Right lobe of liver (tissue), 4 donors: ENCODE measurements around the gene SMYD1.

Source experiments
- CTCF ChIP-seq, 4 donors: fragments of 200-600 bp in 3 of 4; fragments of 450-650 bp in 1 of 4; IDR thresholded peaks; one replicate each; pipeline versions ENCODE4 v1.5.1 to v1.8.0; 2016 to 2022; ENCODE audit warnings: antibody characterized with exemption in 4 of 4, mild to moderate bottlenecking in 2 of 4
- POLR2A ChIP-seq: fragments of 450-650 bp; IDR thresholded peaks from one replicate; pipeline ENCODE4 v1.6.1; 2017; ENCODE audit warnings: antibody characterized with exemption, mild to moderate bottlenecking
- donor health status: DM: no; HTN: no; CAD: no.
- donor health status: DM: no; HTN: no; CAD: no.
- donor health status: DM: no; HTN: yes; CAD: no.

GRCh38 chr2:88027697-88028389 lies 39.8 kb upstream of the SMYD1 start:
- no peak for TF ChIP-seq CTCF (IDR thresholded peaks at IDR 0.05)
- TF ChIP-seq POLR2A = no peak
